Measurements from ENCODE around the gene DCLK1. TPM values are rescaled to one million over a fixed set of nuclear protein-coding genes. Genes with fewer than 3 reads are reported as not detected.

DCLK1 gene
- total RNA-seq, 1 donor from 2014 or later: 6.4 TPM

- Mint-ChIP-seq H3K27ac (no peak overlapping the region), H3K36me3 (no peaks in the 10 kb centered on the region)
- no peak overlapping the region for H3K27ac ChIP-seq
Observed at GRCh38 chr13:36143738-36144137, 12.6 kb upstream of the DCLK1 start.

GRCh38 chr13:36142735-36143134 lies 11.6 kb upstream of the DCLK1 start:
- Histone ChIP-seq H3K9ac (no peak overlapping the region), H3K4me1 (peaks cover 4% of the 10 kb centered on the region), H2AFZ (replicated peaks) (no peak overlapping the region), H3K4me3 (no peak overlapping the region), H3K27me3 (no peaks in the 10 kb centered on the region), H3K9me3 (ENCODE audit: low read depth) (no peaks in the 10 kb centered on the region), H3F3A (ENCODE audit: low read depth) (no peaks in the 10 kb centered on the region), H3K79me2 (ENCODE audit: low read depth) (no peaks in the 10 kb centered on the region), H4K20me1 (ENCODE audit: low read depth) (no peaks in the 10 kb centered on the region), H3K4me2 (no peak overlapping the region), H3K27ac (no peak overlapping the region), H3K36me3 (no peaks in the 10 kb centered on the region)
- H3K36me3 Mint-ChIP-seq: no peaks in the 10 kb centered on the region
- H3K9me3 Mint-ChIP-seq: peaks cover 4% of the 10 kb centered on the region
- DNase-seq (ENCODE audit: low spot score): no peak
- H3K27ac Mint-ChIP-seq: no peak overlapping the region
- H3K27me3 Mint-ChIP-seq (ENCODE audit: insufficient read depth, low read depth): peaks cover 2% of the 10 kb centered on the region
- no peak overlapping the region for H3K4me3 Mint-ChIP-seq
- TF ChIP-seq EZH2phosphoT487 (IDR thresholded peaks at IDR 0.05) (no peak), CTCF (IDR thresholded peaks at IDR 0.05) (no peak), EZH2 (IDR thresholded peaks at IDR 0.05) (no peak)
- no peaks in the 10 kb centered on the region for H3K4me1 Mint-ChIP-seq

More at GRCh38 chr13:36143738-36144137, 12.6 kb upstream of the DCLK1 start:
- peaks cover 2% of the 10 kb centered on the region for H3K27me3 Mint-ChIP-seq (ENCODE audit: insufficient read depth, low read depth)
- Histone ChIP-seq H4K20me1 (ENCODE audit: low read depth) (no peaks in the 10 kb centered on the region), H3K79me2 (ENCODE audit: low read depth) (no peaks in the 10 kb centered on the region), H3K27me3 (no peaks in the 10 kb centered on the region), H3K4me1 (peaks cover 4% of the 10 kb centered on the region), H3K36me3 (no peaks in the 10 kb centered on the region), H3K9me3 (ENCODE audit: low read depth) (no peaks in the 10 kb centered on the region), H3K4me3 (no peak overlapping the region), H2AFZ (replicated peaks) (no peak overlapping the region), H3F3A (ENCODE audit: low read depth) (no peaks in the 10 kb centered on the region), H3K9ac (no peak overlapping the region), H3K4me2 (no peak overlapping the region)
- no peaks in the 10 kb centered on the region for H3K4me1 Mint-ChIP-seq
- TF ChIP-seq EZH2 (IDR thresholded peaks at IDR 0.05): no peak
- TF ChIP-seq CTCF (IDR thresholded peaks at IDR 0.05): no peak
- TF ChIP-seq EZH2phosphoT487 (IDR thresholded peaks at IDR 0.05): no peak
- H3K9me3 Mint-ChIP-seq: peaks cover 4% of the 10 kb centered on the region
- H3K4me3 Mint-ChIP-seq: no peak overlapping the region
- no peak for DNase-seq (ENCODE audit: low spot score)

DNA sequence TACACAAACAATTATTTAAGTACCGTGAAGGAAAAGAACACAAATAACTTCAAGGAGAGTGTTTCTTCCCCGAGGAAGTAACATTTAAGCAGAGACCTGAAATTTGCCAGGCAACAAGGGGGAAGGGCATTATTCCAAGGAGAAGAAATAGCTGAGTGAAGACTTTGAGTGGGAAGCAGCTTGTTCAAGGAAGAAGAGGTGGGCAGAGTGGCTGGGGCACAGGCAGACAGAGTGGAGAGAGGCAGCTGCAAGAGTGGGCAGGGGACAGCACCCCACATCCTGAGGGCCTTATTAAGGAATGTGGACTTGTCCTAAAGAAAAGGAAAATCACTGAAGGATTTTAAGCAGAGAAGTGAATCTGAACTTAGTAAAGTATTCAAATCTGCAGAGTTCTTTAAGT lies 4.7 kb upstream of the DCLK1 start:
- Mint-ChIP-seq H3K27me3 (ENCODE audit: insufficient read depth, low read depth) (peaks cover 3% of the 10 kb centered on the region), H3K4me3 (no peak overlapping the region), H3K27ac (no peak overlapping the region), H3K36me3 (no peaks in the 10 kb centered on the region), H3K4me1 (no peaks in the 10 kb centered on the region), H3K9me3 (peaks cover 2% of the 10 kb centered on the region)
- Histone ChIP-seq H3K9ac (no peak overlapping the region), H3K4me2 (no peak overlapping the region), H3K36me3 (no peaks in the 10 kb centered on the region), H3K4me3 (no peak overlapping the region), H4K20me1 (ENCODE audit: low read depth) (no peaks in the 10 kb centered on the region), H2AFZ (replicated peaks) (no peak overlapping the region), H3K9me3 (ENCODE audit: low read depth) (no peaks in the 10 kb centered on the region), H3K27me3 (peaks cover 34% of the 10 kb centered on the region), H3F3A (ENCODE audit: low read depth) (no peaks in the 10 kb centered on the region), H3K79me2 (ENCODE audit: low read depth) (no peaks in the 10 kb centered on the region), H3K27ac (no peak overlapping the region), H3K4me1 (no peaks in the 10 kb centered on the region)
- TF ChIP-seq EZH2 (IDR thresholded peaks at IDR 0.05) (no peak), EZH2phosphoT487 (IDR thresholded peaks at IDR 0.05) (no peak), CTCF (IDR thresholded peaks at IDR 0.05) (no peak)
- DNase-seq (ENCODE audit: low spot score): no peak
